ENCODE measurements around the gene PTPMT1. TPM values are rescaled to one million over a fixed set of nuclear protein-coding genes. Genes with fewer than 3 reads are reported as not detected.

The PTPMT1 gene
- total and polyA plus RNA-seq, 2 experiments from 2014 or later, result 78.4 to 90.2 TPM

DNA sequence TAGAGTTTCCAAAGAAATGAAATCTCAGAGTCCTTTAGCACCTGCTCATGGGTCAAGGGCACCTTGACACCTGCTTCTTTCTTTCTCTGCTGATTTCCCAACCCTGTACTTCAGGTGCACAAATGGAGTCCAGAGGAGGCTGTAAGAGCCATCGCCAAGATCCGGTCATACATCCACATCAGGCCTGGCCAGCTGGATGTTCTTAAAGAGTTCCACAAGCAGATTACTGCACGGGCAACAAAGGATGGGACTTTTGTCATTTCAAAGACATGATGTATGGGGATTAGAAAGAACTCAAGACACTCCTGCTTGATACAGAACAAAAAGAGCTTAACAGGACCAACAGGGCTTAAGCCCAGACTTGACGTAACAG is 5.9 kb downstream of the PTPMT1 start:
- Histone ChIP-seq H3K4me1 (ENCODE audit: insufficient read depth) (peaks cover 20% of the 10 kb centered on the region), H3K9ac (peak overlapping the region; percentile 53), H3K4me2 (ENCODE audit: unreplicated experiment) (peak overlapping the region; percentile 72), H4K20me1 (ENCODE audit: insufficient read depth) (no peaks in the 10 kb centered on the region), H2AFZ (no peak overlapping the region), H3K27me3 (replicated peaks; ENCODE audit: insufficient read depth) (no peaks in the 10 kb centered on the region), H3K4me3 (no peak overlapping the region), H3K36me3 (ENCODE audit: low read depth) (peaks cover 6% of the 10 kb centered on the region; the same call in 1 of the 2 replicates), H3F3A (ENCODE audit: insufficient read depth) (peaks cover 31% of the 10 kb centered on the region), H3K9me3 (ENCODE audit: low read depth) (no peaks in the 10 kb centered on the region), H3K79me2 (ENCODE audit: insufficient read depth) (peaks cover 79% of the 10 kb centered on the region), H3K9me2 (ENCODE audit: insufficient read depth) (no peaks in the 10 kb centered on the region), H3K27ac (peak overlapping the region; percentile 80)
- no peak for DNase-seq
- TF ChIP-seq EZH2phosphoT487 (IDR thresholded peaks at IDR 0.05; ENCODE audit: insufficient read depth, low read depth) (no peak), EZH2 (IDR thresholded peaks at IDR 0.05; ENCODE audit: insufficient read depth, poor library complexity, severe bottlenecking) (no peak)
- 64 to 66% methylated on average over 4 of the region's 4 CpGs for WGBS, 2 experiments (ENCODE audit: low coverage in 1 of 2, low lambda C conversion rate in 2 of 2, missing lambda C conversion rate in 2 of 2)
- in situ Hi-C loops (cut with MboI), result no loop called here

DNA sequence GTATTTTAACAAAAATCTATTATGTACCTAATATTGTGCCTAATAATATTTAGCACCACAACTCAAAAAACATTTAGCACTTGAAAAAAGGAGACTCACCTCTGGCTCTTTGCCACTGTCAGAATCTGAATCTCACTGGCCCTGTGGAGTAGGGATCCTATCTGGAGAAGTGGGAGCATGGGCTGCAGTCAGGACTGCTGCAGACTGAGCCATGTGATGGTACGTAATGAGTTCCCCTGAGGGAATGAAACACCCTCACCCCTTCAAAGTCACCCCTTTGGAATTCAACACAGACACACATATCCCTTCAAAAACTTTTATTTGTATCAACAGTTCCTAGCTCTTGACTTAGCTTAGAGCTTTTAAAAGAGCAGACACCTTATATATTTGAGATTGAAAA is 6.5 kb downstream of the PTPMT1 start:
- H2AFZ ChIP-seq, result no peak overlapping the region
- peak overlapping the region; percentile 53 for H3K9ac ChIP-seq
- in situ Hi-C loops (cut with MboI), result no loop called here
- peaks cover 31% of the 10 kb centered on the region for H3F3A ChIP-seq (ENCODE audit: insufficient read depth)
- DNase-seq, result peak; percentile 86
- peaks cover 8% of the 10 kb centered on the region; the same call in 1 of the 2 replicates for H3K36me3 ChIP-seq (ENCODE audit: low read depth)
- H3K4me2 ChIP-seq (ENCODE audit: unreplicated experiment), result peak overlapping the region; percentile 72
- TF ChIP-seq EZH2 (IDR thresholded peaks at IDR 0.05; ENCODE audit: insufficient read depth, poor library complexity, severe bottlenecking), result no peak
- no peak for TF ChIP-seq EZH2phosphoT487 (IDR thresholded peaks at IDR 0.05; ENCODE audit: insufficient read depth, low read depth)
- H3K27ac ChIP-seq, result peak overlapping the region; percentile 80
- H3K79me2 ChIP-seq (ENCODE audit: insufficient read depth), result peaks cover 79% of the 10 kb centered on the region
- WGBS, 2 experiments (ENCODE audit: low coverage in 1 of 2, low lambda C conversion rate in 2 of 2, missing lambda C conversion rate in 2 of 2), result 0 to 15% methylated on average over 1 of the region's 1 CpG
- peaks cover 15% of the 10 kb centered on the region for H3K4me1 ChIP-seq (ENCODE audit: insufficient read depth)
- peak overlapping the region; percentile 51 for H3K4me3 ChIP-seq
- H3K9me2 ChIP-seq (ENCODE audit: insufficient read depth), result no peaks in the 10 kb centered on the region
- no peaks in the 10 kb centered on the region for H3K9me3 ChIP-seq (ENCODE audit: low read depth)
- no peaks in the 10 kb centered on the region for H4K20me1 ChIP-seq (ENCODE audit: insufficient read depth)
- H3K27me3 ChIP-seq (replicated peaks; ENCODE audit: insufficient read depth), result no peaks in the 10 kb centered on the region

DNA sequence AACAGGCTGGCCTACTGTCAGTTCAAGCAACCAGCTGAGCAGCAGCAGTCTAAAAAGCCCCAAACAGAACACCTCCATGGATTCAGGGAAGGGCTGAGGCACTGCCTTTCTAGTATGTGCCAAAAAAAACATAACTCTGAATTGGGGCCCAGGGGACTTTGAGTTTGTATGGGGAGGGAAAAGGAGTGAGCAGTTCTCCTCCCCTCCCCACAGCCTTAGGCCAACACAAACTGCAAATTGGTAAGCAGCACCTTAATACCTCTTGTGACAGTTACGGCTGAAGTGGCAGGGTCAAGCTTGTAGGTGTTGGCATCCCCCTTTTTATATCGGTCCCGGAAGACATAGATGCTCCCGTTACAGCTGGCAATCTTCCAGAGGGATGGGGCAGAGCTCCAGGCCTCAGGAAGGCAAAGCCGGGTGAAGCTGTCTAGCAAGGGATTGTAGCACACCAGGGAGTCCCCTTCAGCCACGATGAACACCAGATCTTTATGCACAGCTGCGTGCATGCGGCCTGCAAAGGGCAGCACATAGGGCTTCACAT is 7.4 kb downstream of the PTPMT1 start:
- H2AFZ ChIP-seq, result no peak overlapping the region
- WGBS, 2 experiments (ENCODE audit: low coverage in 1 of 2, low lambda C conversion rate in 2 of 2, missing lambda C conversion rate in 2 of 2), result 63 to 72% methylated on average over 8 of the region's 8 CpGs
- TF ChIP-seq EZH2phosphoT487 (IDR thresholded peaks at IDR 0.05; ENCODE audit: insufficient read depth, low read depth) (no peak), EZH2 (IDR thresholded peaks at IDR 0.05; ENCODE audit: insufficient read depth, poor library complexity, severe bottlenecking) (no peak)
- no peak overlapping the region; the same call in 1 of the 2 replicates for H3K4me3 ChIP-seq
- peak overlapping the region; percentile 53; the same call in 1 of the 2 replicates for H3K9ac ChIP-seq
- peaks cover 9% of the 10 kb centered on the region; the same call in 1 of the 2 replicates for H3K36me3 ChIP-seq (ENCODE audit: low read depth)
- no peaks in the 10 kb centered on the region for H4K20me1 ChIP-seq (ENCODE audit: insufficient read depth)
- in situ Hi-C loops (cut with MboI), result no loop called here
- H3K4me2 ChIP-seq (ENCODE audit: unreplicated experiment), result peak overlapping the region; percentile 72
- peaks cover 31% of the 10 kb centered on the region for H3F3A ChIP-seq (ENCODE audit: insufficient read depth)
- peak overlapping the region; percentile 80 for H3K27ac ChIP-seq
- H3K79me2 ChIP-seq (ENCODE audit: insufficient read depth), result peaks cover 79% of the 10 kb centered on the region
- peak; percentile 33 for DNase-seq
- no peaks in the 10 kb centered on the region for H3K27me3 ChIP-seq (replicated peaks; ENCODE audit: insufficient read depth)
- H3K9me2 ChIP-seq (ENCODE audit: insufficient read depth), result no peaks in the 10 kb centered on the region
- H3K4me1 ChIP-seq (ENCODE audit: insufficient read depth), result peaks cover 23% of the 10 kb centered on the region
- no peaks in the 10 kb centered on the region for H3K9me3 ChIP-seq (ENCODE audit: low read depth)

GRCh38 chr11:47573321-47573720 is 7.9 kb downstream of the PTPMT1 start:
- H3K9me3 ChIP-seq (ENCODE audit: low read depth), result no peaks in the 10 kb centered on the region
- H3K4me3 ChIP-seq, result no peak overlapping the region
- no peak overlapping the region for H3K27ac ChIP-seq
- H4K20me1 ChIP-seq (ENCODE audit: insufficient read depth), result no peaks in the 10 kb centered on the region
- no peak overlapping the region for H3K4me2 ChIP-seq (ENCODE audit: unreplicated experiment)
- H3K4me1 ChIP-seq (ENCODE audit: insufficient read depth), result peaks cover 27% of the 10 kb centered on the region
- TF ChIP-seq EZH2 (IDR thresholded peaks at IDR 0.05; ENCODE audit: insufficient read depth, poor library complexity, severe bottlenecking), result no peak
- no peak for TF ChIP-seq EZH2phosphoT487 (IDR thresholded peaks at IDR 0.05; ENCODE audit: insufficient read depth, low read depth)
- no peak overlapping the region for H3K9ac ChIP-seq
- H3K79me2 ChIP-seq (ENCODE audit: insufficient read depth), result peaks cover 79% of the 10 kb centered on the region
- H2AFZ ChIP-seq, result no peak overlapping the region
- no peak for DNase-seq
- in situ Hi-C loops (cut with MboI), result no loop called here
- no peaks in the 10 kb centered on the region for H3K9me2 ChIP-seq (ENCODE audit: insufficient read depth)
- 82 to 85% methylated on average over 11 of the region's 11 CpGs for WGBS, 2 experiments (ENCODE audit: low coverage in 1 of 2, low lambda C conversion rate in 2 of 2, missing lambda C conversion rate in 2 of 2)
- H3F3A ChIP-seq (ENCODE audit: insufficient read depth), result peaks cover 31% of the 10 kb centered on the region
- no peaks in the 10 kb centered on the region for H3K27me3 ChIP-seq (replicated peaks; ENCODE audit: insufficient read depth)
- H3K36me3 ChIP-seq (ENCODE audit: low read depth), result peaks cover 9% of the 10 kb centered on the region; the same call in 1 of the 2 replicates

Measured in GM23248 (cell line).